Body of pancreas (tissue), 4 donors: ENCODE measurements around the gene SMYD1.

Source experiments
- CTCF ChIP-seq, 7 experiments: fragments of 450-650 bp in 4 of 7; fragments of 200-600 bp in 3 of 7; sonication (generic) in 3 of 7; IDR thresholded peaks; one replicate each; pipeline ENCODE4 v1.5.1; 2016 to 2019; ENCODE audit warnings: antibody characterized with exemption in 7 of 7
- POLR2A ChIP-seq, 3 donors: fragments of 450-650 bp; IDR thresholded peaks; one replicate each; pipeline ENCODE4 v1.6.1; 2016; ENCODE audit warnings: antibody characterized with exemption in 3 of 3, mild to moderate bottlenecking in 2 of 3

GRCh38 chr2:88100489-88100858 is 32.8 kb downstream of the SMYD1 start:
- TF ChIP-seq CTCF (IDR thresholded peaks at IDR 0.05) (no peak), POLR2A (IDR thresholded peaks at IDR 0.05) (no peak)
